K562 (cell line): ENCODE data around the gene GGA3. TPM values are rescaled to one million over a fixed set of nuclear protein-coding genes. Genes with fewer than 3 reads are reported as not detected.

ENCODE experiments used
- CTBP1 ChIP-seq: fragments of 450-650 bp; IDR thresholded peaks from 2 replicates; pipeline ENCODE4 v1.6.1; 2016; ENCODE audit warnings: borderline replicate concordance
- ESRRA ChIP-seq: fragments of 450-650 bp; IDR thresholded peaks from 2 replicates; pipeline ENCODE4 v1.6.1; 2014; ENCODE audit warnings: low read depth, mild to moderate bottlenecking, moderate library complexity, borderline replicate concordance
- HDAC2 ChIP-seq: fragments of 450-650 bp; IDR thresholded peaks from 2 replicates; pipeline ENCODE4 v1.6.1; 2016; ENCODE audit warnings: mild to moderate bottlenecking
- KDM4B ChIP-seq, 2 experiments: fragments of 450-650 bp in 1 of 2; sonication (generic) in 1 of 2; IDR thresholded peaks; 2 replicates each; pipeline ENCODE4 v1.6.1; 2016 to 2017; ENCODE audit warnings: borderline replicate concordance in 2 of 2, antibody characterized with exemption in 1 of 2, low read depth in 1 of 2, mild to moderate bottlenecking in 1 of 2
- MTA3 ChIP-seq: fragments of 450-650 bp; formaldehyde crosslinking; IDR thresholded peaks from 2 replicates; pipeline ENCODE4 v1.6.1; 2017; ENCODE audit warnings: mild to moderate bottlenecking, borderline replicate concordance
- MTF1 ChIP-seq: fragments of 250-450 bp; sonication (Bioruptor Pico); IDR thresholded peaks from 2 replicates; pipeline ENCODE4 v1.9.0; 2021; ENCODE audit warnings: moderate library complexity, mild to moderate bottlenecking, inconsistent platforms, borderline replicate concordance
- NRF1 ChIP-seq, 2 experiments: fragments of 450-650 bp; IDR thresholded peaks in 1 of 2; conservative IDR thresholded peaks in 1 of 2; 2 replicates each; pipeline ENCODE4 v1.6.1; 2014; ENCODE audit warnings: mild to moderate bottlenecking in 2 of 2
- ZNF407 ChIP-seq: fragments of 450-650 bp; IDR thresholded peaks from 2 replicates; pipeline ENCODE4 v1.6.1; 2016; ENCODE audit warnings: low read depth
- ZNF507 ChIP-seq: conservative IDR thresholded peaks from 2 replicates; pipeline ENCODE4 v1.6.1; 2017; ENCODE audit warnings: missing genetic modification characterization, missing compliant biosample characterization
- ZNF707 ChIP-seq: fragments of 250-450 bp; sonication (Bioruptor Pico); conservative IDR thresholded peaks from 2 replicates; pipeline ENCODE4 v1.8.0; 2022; ENCODE audit warnings: inconsistent platforms, mild to moderate bottlenecking, moderate library complexity
- polyA plus RNA-seq, 8 experiments: library from polyadenylated mRNA; depleted of rRNA in 4 of 8; stranded (reverse) in 5 of 8; unstranded in 3 of 8; fragments of >200 nt; fragmentation: Nextera tagmentation in 2 of 8; fragmentation: Illumina TruSeq in 1 of 8; extraction: Ambion mirVana in 2 of 8; extraction: Trizol in 1 of 8; gene quantifications; 2 replicates each; pipeline versions ENCODE4 v1.2.1 to v1.2.3, GENCODE V29; 2011 to 2014; ENCODE audit warnings: inconsistent platforms in 1 of 8, missing spikeins in 1 of 8
- total RNA-seq, 7 experiments: library from RNA; depleted of rRNA in 6 of 7; stranded (reverse); fragments of >200 nt in 6 of 7; fragmentation: Illumina TruSeq in 2 of 7; extraction: Trizol in 2 of 7; gene quantifications; 2 replicates each; pipeline versions ENCODE4 v1.2.1 to v1.2.3, GENCODE V29; 2011 to 2021; ENCODE audit warnings: low replicate concordance in 1 of 7
- TF ChIP-seq, protein P1 (sequence below), 3 experiments: IDR thresholded peaks in 2 of 3; conservative IDR thresholded peaks in 1 of 3; 2 replicates each; pipeline ENCODE4 v1.5.1; 2011 to 2012; ENCODE audit warnings: low read length in 3 of 3, mild to moderate bottlenecking in 3 of 3, control low read depth in 2 of 3, improper control_type of control experiment in 1 of 3, inconsistent platforms in 1 of 3, low read depth in 1 of 3, mixed read lengths in 1 of 3, moderate library complexity in 1 of 3; ENCODE audit not compliant: insufficient read depth in 2 of 3
- TF ChIP-seq, protein P2 (sequence below): sonication (generic); formaldehyde crosslinking; IDR thresholded peaks from 2 replicates; pipeline ENCODE4 v1.4.0; 2020; ENCODE audit warnings: mild to moderate bottlenecking, missing genetic modification reagents

The GGA3 gene
- total and polyA plus RNA-seq, 9 of the 15 experiments (the other 6 are each of a cell fraction or from before 2014, with no cell fraction given) = 5.7 to 64.9 (median 25.4) TPM

- TF ChIP-seq ESRRA = peak; percentile 80; the same call in 1 of the 2 replicates
- peak in 1 of 2 experiments; percentile 60; a peak in 1 of 4 replicates for TF ChIP-seq KDM4B (IDR thresholded peaks at IDR 0.05; ENCODE audit: borderline replicate concordance in 2 of 2, low read depth in 1 of 2)
- TF ChIP-seq ZNF407 = no peak; the same call in 1 of the 2 replicates
- TF ChIP-seq NRF1 (conservative IDR thresholded peaks at IDR 0.05 in 1 of 2, IDR thresholded peaks at IDR 0.05 in 1 of 2) = peak; percentile 40 to 61; a peak in 3 of 4 replicates
- no peak for TF ChIP-seq MTF1
- TF ChIP-seq HDAC2 = peak; percentile 64
- no peak for TF ChIP-seq ZNF507 (tag)
- TF ChIP-seq ZNF707 (CRISPR knock-in tag) = peak; percentile 52; the same call in 1 of the 2 replicates
- no peak; the same call in 1 of the 2 replicates for TF ChIP-seq MTA3
- TF ChIP-seq CTBP1 = peak; percentile 41; the same call in 1 of the 2 replicates
- TF ChIP-seq, protein P1, sequence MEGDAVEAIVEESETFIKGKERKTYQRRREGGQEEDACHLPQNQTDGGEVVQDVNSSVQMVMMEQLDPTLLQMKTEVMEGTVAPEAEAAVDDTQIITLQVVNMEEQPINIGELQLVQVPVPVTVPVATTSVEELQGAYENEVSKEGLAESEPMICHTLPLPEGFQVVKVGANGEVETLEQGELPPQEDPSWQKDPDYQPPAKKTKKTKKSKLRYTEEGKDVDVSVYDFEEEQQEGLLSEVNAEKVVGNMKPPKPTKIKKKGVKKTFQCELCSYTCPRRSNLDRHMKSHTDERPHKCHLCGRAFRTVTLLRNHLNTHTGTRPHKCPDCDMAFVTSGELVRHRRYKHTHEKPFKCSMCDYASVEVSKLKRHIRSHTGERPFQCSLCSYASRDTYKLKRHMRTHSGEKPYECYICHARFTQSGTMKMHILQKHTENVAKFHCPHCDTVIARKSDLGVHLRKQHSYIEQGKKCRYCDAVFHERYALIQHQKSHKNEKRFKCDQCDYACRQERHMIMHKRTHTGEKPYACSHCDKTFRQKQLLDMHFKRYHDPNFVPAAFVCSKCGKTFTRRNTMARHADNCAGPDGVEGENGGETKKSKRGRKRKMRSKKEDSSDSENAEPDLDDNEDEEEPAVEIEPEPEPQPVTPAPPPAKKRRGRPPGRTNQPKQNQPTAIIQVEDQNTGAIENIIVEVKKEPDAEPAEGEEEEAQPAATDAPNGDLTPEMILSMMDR (IDR thresholded peaks at IDR 0.05 in 2 of 3, conservative IDR thresholded peaks at IDR 0.05 in 1 of 3; ENCODE audit: insufficient read depth in 2 of 3, low read depth in 1 of 3, low read length in 3 of 3) = peak in 1 of 3 experiments; percentile 14; a peak in 2 of 6 replicates
- TF ChIP-seq, protein P2, sequence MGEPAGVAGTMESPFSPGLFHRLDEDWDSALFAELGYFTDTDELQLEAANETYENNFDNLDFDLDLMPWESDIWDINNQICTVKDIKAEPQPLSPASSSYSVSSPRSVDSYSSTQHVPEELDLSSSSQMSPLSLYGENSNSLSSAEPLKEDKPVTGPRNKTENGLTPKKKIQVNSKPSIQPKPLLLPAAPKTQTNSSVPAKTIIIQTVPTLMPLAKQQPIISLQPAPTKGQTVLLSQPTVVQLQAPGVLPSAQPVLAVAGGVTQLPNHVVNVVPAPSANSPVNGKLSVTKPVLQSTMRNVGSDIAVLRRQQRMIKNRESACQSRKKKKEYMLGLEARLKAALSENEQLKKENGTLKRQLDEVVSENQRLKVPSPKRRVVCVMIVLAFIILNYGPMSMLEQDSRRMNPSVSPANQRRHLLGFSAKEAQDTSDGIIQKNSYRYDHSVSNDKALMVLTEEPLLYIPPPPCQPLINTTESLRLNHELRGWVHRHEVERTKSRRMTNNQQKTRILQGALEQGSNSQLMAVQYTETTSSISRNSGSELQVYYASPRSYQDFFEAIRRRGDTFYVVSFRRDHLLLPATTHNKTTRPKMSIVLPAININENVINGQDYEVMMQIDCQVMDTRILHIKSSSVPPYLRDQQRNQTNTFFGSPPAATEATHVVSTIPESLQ = peak; percentile 60; the same call in 1 of the 2 replicates
These were observed at the start of gene GGA3, which contains the start of gene MRPS7 (continued) for GRCh38 chr17:75261336-75262111.
